ENCODE results near the gene TMEM182.
A peak's percentile ranks its signal among the peaks of the same experiment; 100 is the strongest.

The TMEM182 gene
- 2.3 reads per million, percentile 5 among the genes with 10 or more reads in this experiment for total RNA-seq

GRCh38 chr2:102761763-102762162 is at the start of gene TMEM182:
TMEM182 (plus strand) TSS chr2:102762031; CDS start chr2:102762218, 187 bp downstream.
- no peak for DNase-seq

GRCh38 chr2:102717308-102718018 is 44.4 kb upstream of the TMEM182 start:
- no peak for DNase-seq

- no peak for DNase-seq
Observed at GRCh38 chr2:102718387-102719316, 43.2 kb upstream of the TMEM182 start.

GRCh38 chr2:102724016-102724490 is 37.8 kb upstream of the TMEM182 start:
- no peak for DNase-seq

GRCh38 chr2:102724553-102724952 is 37.3 kb upstream of the TMEM182 start:
- DNase-seq = no peak

- no peak for DNase-seq
Observed at GRCh38 chr2:102726128-102727087, 35.4 kb upstream of the TMEM182 start.

- DNase-seq = no peak
Observed at GRCh38 chr2:102735416-102736109, 26.3 kb upstream of the TMEM182 start.

GRCh38 chr2:102736110-102736409 is 25.8 kb upstream of the TMEM182 start:
- no peak for DNase-seq

GRCh38 chr2:102736410-102737409 is 25.1 kb upstream of the TMEM182 start:
- DNase-seq = peak; percentile 77

GRCh38 chr2:102737431-102737830 is 24.4 kb upstream of the TMEM182 start:
- DNase-seq = no peak

- DNase-seq = no peak
Observed at GRCh38 chr2:102743259-102743658, 18.6 kb upstream of the TMEM182 start.

GRCh38 chr2:102748107-102748506 is 13.7 kb upstream of the TMEM182 start:
- DNase-seq = no peak

GRCh38 chr2:102749938-102750337 is 11.9 kb upstream of the TMEM182 start:
- DNase-seq = no peak

GRCh38 chr2:102753563-102754159 is 8.2 kb upstream of the TMEM182 start:
- DNase-seq = no peak

- no peak for DNase-seq
Observed at GRCh38 chr2:102754456-102755145, 7.2 kb upstream of the TMEM182 start.

GRCh38 chr2:102755284-102755683 is 6.5 kb upstream of the TMEM182 start:
- DNase-seq = no peak

GRCh38 chr2:102758439-102758838 is 3.4 kb upstream of the TMEM182 start:
- no peak for DNase-seq

- DNase-seq = no peak
Observed at GRCh38 chr2:102764083-102764482, 2.3 kb downstream of the TMEM182 start.

- no peak for DNase-seq
Observed at GRCh38 chr2:102765061-102765460, 3.2 kb downstream of the TMEM182 start.

GRCh38 chr2:102768253-102768652 is 6.4 kb downstream of the TMEM182 start:
- DNase-seq = no peak

All from effector CD4-positive, alpha-beta T cell (primary cell).